ENCODE measurements around the gene CACNA1S.

Gene CACNA1S

DNA sequence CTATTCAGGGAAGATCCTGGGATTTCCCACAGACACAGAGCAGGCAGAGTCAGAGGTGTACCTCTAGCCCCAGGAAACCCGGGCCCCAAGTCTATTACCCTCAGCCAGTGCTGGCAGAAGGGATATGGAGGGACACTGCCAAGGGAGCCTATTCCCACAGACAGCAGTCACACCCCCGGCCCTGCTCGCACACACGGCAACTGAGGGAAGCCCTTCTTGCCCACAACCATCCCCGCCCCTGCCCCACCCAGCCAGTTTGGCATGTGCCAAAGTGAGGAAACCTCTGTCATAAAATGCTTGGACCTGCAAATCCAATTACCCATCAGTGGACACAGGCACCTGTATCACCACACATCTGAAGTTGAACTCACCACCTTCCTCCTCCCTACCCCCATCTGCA is 6.5 kb downstream of the CACNA1S start:
- TF ChIP-seq, protein P1, sequence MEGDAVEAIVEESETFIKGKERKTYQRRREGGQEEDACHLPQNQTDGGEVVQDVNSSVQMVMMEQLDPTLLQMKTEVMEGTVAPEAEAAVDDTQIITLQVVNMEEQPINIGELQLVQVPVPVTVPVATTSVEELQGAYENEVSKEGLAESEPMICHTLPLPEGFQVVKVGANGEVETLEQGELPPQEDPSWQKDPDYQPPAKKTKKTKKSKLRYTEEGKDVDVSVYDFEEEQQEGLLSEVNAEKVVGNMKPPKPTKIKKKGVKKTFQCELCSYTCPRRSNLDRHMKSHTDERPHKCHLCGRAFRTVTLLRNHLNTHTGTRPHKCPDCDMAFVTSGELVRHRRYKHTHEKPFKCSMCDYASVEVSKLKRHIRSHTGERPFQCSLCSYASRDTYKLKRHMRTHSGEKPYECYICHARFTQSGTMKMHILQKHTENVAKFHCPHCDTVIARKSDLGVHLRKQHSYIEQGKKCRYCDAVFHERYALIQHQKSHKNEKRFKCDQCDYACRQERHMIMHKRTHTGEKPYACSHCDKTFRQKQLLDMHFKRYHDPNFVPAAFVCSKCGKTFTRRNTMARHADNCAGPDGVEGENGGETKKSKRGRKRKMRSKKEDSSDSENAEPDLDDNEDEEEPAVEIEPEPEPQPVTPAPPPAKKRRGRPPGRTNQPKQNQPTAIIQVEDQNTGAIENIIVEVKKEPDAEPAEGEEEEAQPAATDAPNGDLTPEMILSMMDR (IDR thresholded peaks at IDR 0.05; ENCODE audit: insufficient read depth, low read length, missing control alignments): no peak
- ChIA-PET POLR2A (no interaction called here), CTCF (interaction anchor here (0.9 to 1.5 kb wide), 2 partner anchors 8 to 133 kb away, joined by 3 read pairs; no protein-coding TSS in a partner anchor)
- H3K4me3 ChIP-seq (ENCODE audit: low read depth, low read length): no peak overlapping the region
- no peak for DNase-seq (ENCODE audit: low read depth, low spot score)

DNA sequence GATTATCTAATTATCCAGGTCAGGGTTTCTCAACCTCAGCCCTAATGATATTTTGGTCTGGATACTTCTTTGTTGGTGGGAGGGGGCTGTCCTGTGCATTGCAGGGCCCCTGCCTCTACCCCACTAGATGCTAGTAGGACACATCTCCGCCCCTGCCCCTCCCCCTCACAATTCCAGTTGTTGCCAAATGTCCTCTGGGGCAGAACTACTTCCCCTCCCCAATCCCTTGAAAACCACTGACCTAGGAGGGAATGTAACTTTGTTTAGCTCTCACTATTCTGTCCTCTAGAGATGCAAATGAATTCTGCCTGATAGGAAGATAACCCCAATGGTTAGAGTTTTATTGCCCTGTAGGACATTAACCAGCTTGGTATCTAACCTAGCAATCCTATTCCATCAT is 8.1 kb downstream of the CACNA1S start:
- POLR2A ChIA-PET: no interaction called here
- TF ChIP-seq, protein P1 (IDR thresholded peaks at IDR 0.05; ENCODE audit: insufficient read depth, low read length, missing control alignments): no peak
- CTCF ChIA-PET: interaction anchor here (1.0 to 1.5 kb wide), 2 partner anchors 9 to 132 kb away, joined by 3 to 5 read pairs; no protein-coding TSS in a partner anchor
- no peak for DNase-seq (ENCODE audit: low read depth, low spot score)
- no peak overlapping the region for H3K4me3 ChIP-seq (ENCODE audit: low read depth, low read length)

DNA sequence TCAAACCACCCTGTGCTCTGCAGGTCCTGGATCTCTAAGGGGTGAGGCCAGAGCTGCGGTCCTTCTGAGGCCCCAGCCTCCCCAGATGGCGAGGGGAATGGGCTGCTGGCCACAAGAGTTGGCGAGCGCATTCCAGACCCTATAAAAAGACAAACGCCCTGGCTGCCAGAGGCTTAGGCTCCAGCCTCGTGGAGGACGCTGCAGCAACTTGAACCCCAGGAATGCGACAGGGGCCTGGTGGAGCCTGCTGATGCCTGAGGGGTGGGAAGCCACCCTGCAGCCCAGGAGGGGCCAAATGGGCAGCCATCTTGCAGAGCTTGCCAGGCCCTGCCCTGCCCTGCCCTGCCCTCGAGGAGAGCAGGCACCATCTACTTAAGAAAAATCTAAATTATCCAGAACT is 8.6 kb downstream of the CACNA1S start:
- no peak for DNase-seq (ENCODE audit: low read depth, low spot score)
- H3K4me3 ChIP-seq (ENCODE audit: low read depth, low read length): no peak overlapping the region
- CTCF ChIA-PET: interaction anchor here (1.0 kb wide), 1 partner anchor 10 kb away, joined by 5 read pairs; no protein-coding TSS in a partner anchor
- POLR2A ChIA-PET: no interaction called here
- TF ChIP-seq, protein P1 (IDR thresholded peaks at IDR 0.05; ENCODE audit: insufficient read depth, low read length, missing control alignments): no peak

DNA sequence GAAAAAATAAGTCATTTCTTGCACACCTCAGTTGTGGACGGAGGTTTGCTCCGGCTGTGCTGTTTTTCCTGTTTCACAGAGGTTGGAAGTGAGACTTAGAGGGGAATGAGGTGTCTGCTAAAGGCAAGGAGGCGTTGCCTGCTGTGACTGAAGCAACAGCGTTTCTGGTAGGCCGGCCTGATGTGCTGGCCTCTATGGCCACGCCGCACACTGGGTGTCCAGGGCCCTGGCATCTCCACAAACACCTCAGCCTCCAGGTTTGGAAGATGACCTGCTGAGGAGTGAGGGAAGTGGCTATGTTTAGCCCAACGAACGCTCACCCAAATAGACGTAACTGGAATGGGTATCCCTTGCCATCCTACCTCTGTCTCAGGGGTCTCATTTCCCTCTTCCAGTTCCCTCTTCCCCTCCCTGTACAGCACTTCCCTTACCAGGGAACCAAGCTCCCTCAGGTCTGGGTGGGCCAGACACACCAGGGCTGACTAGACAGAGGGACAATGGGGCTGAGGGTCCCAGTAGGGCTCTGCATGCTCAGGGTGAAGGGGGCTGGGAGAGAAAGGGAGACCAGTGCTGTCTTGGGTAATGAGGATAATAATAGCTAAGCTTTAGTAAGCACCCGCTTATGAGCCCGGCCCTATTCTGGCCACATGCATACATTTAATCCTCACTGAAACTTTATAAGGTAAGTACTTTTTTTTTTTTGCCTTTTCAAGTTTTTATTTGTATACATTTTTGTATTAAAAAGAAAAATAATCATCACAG is 11.9 kb downstream of the CACNA1S start:
- no peak for DNase-seq (ENCODE audit: low read depth, low spot score)
- ChIA-PET CTCF (interaction anchor here (1.0 to 8.8 kb wide), 4 partner anchors 11 to 19 kb away, joined by 3 to 76 read pairs (median 8); no protein-coding TSS in a partner anchor), POLR2A (interaction anchor here (0.7 kb wide), 1 partner anchor 377 kb away, joined by 4 read pairs; no protein-coding TSS in a partner anchor)
- TF ChIP-seq, protein P1 (IDR thresholded peaks at IDR 0.05; ENCODE audit: insufficient read depth, low read length, missing control alignments): no peak
- no peak overlapping the region for H3K4me3 ChIP-seq (ENCODE audit: low read depth, low read length)

DNA sequence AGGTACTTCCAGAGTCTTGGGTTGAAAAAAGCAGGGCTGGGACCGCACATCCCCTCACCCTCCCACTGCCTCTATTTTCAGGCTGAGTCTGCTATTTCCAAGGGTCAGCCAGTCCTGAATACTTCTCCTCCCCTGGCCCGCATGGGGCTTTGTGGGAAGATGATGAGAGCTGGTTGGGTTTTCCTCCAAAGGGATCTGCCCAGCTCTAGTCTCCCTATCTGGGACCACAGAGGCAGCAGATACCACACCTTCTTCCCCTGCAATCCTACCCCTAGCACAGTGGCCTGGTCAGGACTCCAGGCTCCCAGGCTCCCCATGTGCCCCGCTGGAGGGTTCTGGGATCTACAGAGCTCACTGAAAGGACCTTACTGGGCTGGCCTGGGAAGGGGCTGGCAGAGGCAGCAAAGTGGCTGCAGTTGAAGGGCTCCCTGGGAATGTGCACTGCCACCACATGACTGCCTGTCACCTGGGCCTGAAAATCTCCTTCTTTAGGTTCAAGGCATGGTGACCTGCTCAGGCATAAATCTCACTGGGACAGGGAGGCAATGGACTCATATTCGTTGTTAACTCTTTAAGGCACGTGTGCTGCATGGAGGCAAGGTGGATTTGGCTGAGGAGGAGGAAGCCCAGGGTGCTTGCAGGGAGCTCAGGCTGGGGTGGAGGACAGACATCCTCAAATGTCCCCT is 13.1 kb downstream of the CACNA1S start:
- TF ChIP-seq, protein P1 (IDR thresholded peaks at IDR 0.05; ENCODE audit: insufficient read depth, low read length, missing control alignments): no peak
- ChIA-PET CTCF (interaction anchor here (0.9 to 8.8 kb wide), 4 partner anchors 14 to 127 kb away, joined by 3 to 76 read pairs (median 9); no protein-coding TSS in a partner anchor), POLR2A (no interaction called here)
- H3K4me3 ChIP-seq (ENCODE audit: low read depth, low read length): no peak overlapping the region
- no peak for DNase-seq (ENCODE audit: low read depth, low spot score)
